ENCODE measurements around the gene AP2A2.

Gene AP2A2

GRCh38 chr11:898540-899190 lies 27.0 kb upstream of the AP2A2 start:
- no peak for DNase-seq (ENCODE audit: low read depth in 2 of 2)

- no peak for DNase-seq (ENCODE audit: low read depth in 2 of 2)
Measured at GRCh38 chr11:899724-900123, 25.9 kb upstream of the AP2A2 start.

GRCh38 chr11:900545-900944 lies 25.1 kb upstream of the AP2A2 start:
- no peak for DNase-seq (ENCODE audit: low read depth in 2 of 2)

GRCh38 chr11:901452-902061 lies 24.1 kb upstream of the AP2A2 start:
- DNase-seq (ENCODE audit: low read depth in 2 of 2): no peak

GRCh38 chr11:904380-904779 lies 21.3 kb upstream of the AP2A2 start:
- no peak for DNase-seq (ENCODE audit: low read depth in 2 of 2)

- no peak for DNase-seq (ENCODE audit: low read depth in 2 of 2)
Measured at GRCh38 chr11:905952-906351, 19.7 kb upstream of the AP2A2 start.

- DNase-seq (ENCODE audit: low read depth in 2 of 2): no peak
Measured at GRCh38 chr11:907668-908067, 18.0 kb upstream of the AP2A2 start.

GRCh38 chr11:908273-908672 lies 17.4 kb upstream of the AP2A2 start:
- DNase-seq (ENCODE audit: low read depth in 2 of 2): no peak

GRCh38 chr11:909406-909805 lies 16.3 kb upstream of the AP2A2 start:
- DNase-seq (ENCODE audit: low read depth in 2 of 2): no peak

- no peak for DNase-seq (ENCODE audit: low read depth in 2 of 2)
Measured at GRCh38 chr11:910044-910588, 15.6 kb upstream of the AP2A2 start.

GRCh38 chr11:910589-911030 lies 15.1 kb upstream of the AP2A2 start, which contains the start of gene CHID1:
CHID1 (minus strand) TSS chr11:910810; CDS start chr11:904816, 5,994 bp downstream.
- DNase-seq (ENCODE audit: low read depth in 2 of 2): peak; percentile 79 to 85

- DNase-seq (ENCODE audit: low read depth in 2 of 2): peak; percentile 33 to 42
Measured at GRCh38 chr11:911031-911889, 14.4 kb upstream of the AP2A2 start.

GRCh38 chr11:911890-912219 lies 13.8 kb upstream of the AP2A2 start:
- no peak for DNase-seq (ENCODE audit: low read depth in 2 of 2)

GRCh38 chr11:912266-912665 lies 13.4 kb upstream of the AP2A2 start:
- DNase-seq (ENCODE audit: low read depth in 2 of 2): no peak

GRCh38 chr11:913043-913442 lies 12.6 kb upstream of the AP2A2 start:
- DNase-seq (ENCODE audit: low read depth in 2 of 2): no peak

- no peak for DNase-seq (ENCODE audit: low read depth in 2 of 2)
Measured at GRCh38 chr11:914204-914603, 11.5 kb upstream of the AP2A2 start.

GRCh38 chr11:914747-915501 lies 10.7 kb upstream of the AP2A2 start:
- DNase-seq (ENCODE audit: low read depth in 2 of 2): no peak

- DNase-seq (ENCODE audit: low read depth in 2 of 2): no peak
Measured at GRCh38 chr11:917426-917825, 8.2 kb upstream of the AP2A2 start.

- no peak for DNase-seq (ENCODE audit: low read depth in 2 of 2)
Measured at GRCh38 chr11:921921-922678, 3.6 kb upstream of the AP2A2 start.

- DNase-seq (ENCODE audit: low read depth in 2 of 2): no peak
Measured at GRCh38 chr11:923691-924405, 1.8 kb upstream of the AP2A2 start.
